Measurements from ENCODE around the gene ALG14. TPM values are rescaled to one million over a fixed set of nuclear protein-coding genes. Genes with fewer than 3 reads are reported as not detected.

Gene ALG14
- total RNA-seq, 1 donor from 2014 or later: 5.0 TPM

DNA sequence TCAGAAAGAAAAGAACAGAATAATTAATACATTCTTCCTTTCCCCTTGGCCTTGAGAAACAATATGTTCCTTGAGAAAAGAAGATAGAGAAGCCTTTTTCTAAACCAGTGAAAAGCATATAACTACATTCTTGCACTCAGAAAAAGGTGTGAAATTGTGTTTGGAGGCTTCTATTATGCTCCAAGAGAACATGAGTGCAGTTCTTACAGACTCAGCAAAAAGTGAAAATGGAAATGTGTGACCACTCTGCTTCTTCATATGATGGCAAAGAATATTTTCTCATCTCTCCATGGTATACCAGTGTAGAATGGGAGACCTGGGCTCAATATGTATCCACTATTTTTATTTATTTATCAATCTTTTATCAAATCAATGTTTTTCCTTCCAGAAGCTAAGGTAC lies 43.2 kb downstream of the ALG14 start:
- TF ChIP-seq, protein P1, sequence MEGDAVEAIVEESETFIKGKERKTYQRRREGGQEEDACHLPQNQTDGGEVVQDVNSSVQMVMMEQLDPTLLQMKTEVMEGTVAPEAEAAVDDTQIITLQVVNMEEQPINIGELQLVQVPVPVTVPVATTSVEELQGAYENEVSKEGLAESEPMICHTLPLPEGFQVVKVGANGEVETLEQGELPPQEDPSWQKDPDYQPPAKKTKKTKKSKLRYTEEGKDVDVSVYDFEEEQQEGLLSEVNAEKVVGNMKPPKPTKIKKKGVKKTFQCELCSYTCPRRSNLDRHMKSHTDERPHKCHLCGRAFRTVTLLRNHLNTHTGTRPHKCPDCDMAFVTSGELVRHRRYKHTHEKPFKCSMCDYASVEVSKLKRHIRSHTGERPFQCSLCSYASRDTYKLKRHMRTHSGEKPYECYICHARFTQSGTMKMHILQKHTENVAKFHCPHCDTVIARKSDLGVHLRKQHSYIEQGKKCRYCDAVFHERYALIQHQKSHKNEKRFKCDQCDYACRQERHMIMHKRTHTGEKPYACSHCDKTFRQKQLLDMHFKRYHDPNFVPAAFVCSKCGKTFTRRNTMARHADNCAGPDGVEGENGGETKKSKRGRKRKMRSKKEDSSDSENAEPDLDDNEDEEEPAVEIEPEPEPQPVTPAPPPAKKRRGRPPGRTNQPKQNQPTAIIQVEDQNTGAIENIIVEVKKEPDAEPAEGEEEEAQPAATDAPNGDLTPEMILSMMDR (conservative IDR thresholded peaks at IDR 0.05): no peak
- DNase-seq (ENCODE audit: extremely low spot score, unreplicated experiment): no peak
- peaks cover 3% of the 10 kb centered on the region for H3K9me3 Mint-ChIP-seq
- peaks cover 6% of the 10 kb centered on the region for H3K36me3 Mint-ChIP-seq
- no peaks in the 10 kb centered on the region for H3K27me3 Mint-ChIP-seq
- no peaks in the 10 kb centered on the region for H3K4me1 Mint-ChIP-seq (ENCODE audit: unreplicated experiment)
- H3K27ac Mint-ChIP-seq: no peak overlapping the region
- H3K4me3 Mint-ChIP-seq: no peak overlapping the region

DNA sequence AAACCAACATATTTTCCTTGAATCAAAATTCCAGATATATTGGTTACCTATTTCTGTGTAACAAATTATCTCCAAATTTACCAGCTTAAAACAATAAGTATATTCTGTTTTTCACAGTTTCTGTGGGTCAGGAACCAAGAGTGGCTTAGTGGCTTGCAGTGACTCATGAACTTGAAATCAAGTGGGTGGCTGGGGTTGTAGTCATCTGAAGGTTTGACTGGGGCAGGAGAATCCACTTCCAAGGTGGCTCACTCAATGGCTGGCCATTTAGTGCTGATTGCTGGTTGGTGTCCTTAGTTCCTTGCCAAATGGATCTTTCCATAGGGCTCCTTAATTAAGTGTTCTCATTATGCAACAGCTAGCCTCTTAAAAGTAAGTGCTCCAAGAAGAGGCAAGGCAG lies 43.8 kb downstream of the ALG14 start:
- no peaks in the 10 kb centered on the region for H3K4me1 Mint-ChIP-seq (ENCODE audit: unreplicated experiment)
- H3K27ac Mint-ChIP-seq: no peak overlapping the region
- H3K36me3 Mint-ChIP-seq: peaks cover 10% of the 10 kb centered on the region
- TF ChIP-seq, protein P1 (conservative IDR thresholded peaks at IDR 0.05): no peak
- peaks cover 5% of the 10 kb centered on the region for H3K9me3 Mint-ChIP-seq
- H3K4me3 Mint-ChIP-seq: no peak overlapping the region
- DNase-seq (ENCODE audit: extremely low spot score, unreplicated experiment): no peak
- H3K27me3 Mint-ChIP-seq: no peaks in the 10 kb centered on the region

DNA sequence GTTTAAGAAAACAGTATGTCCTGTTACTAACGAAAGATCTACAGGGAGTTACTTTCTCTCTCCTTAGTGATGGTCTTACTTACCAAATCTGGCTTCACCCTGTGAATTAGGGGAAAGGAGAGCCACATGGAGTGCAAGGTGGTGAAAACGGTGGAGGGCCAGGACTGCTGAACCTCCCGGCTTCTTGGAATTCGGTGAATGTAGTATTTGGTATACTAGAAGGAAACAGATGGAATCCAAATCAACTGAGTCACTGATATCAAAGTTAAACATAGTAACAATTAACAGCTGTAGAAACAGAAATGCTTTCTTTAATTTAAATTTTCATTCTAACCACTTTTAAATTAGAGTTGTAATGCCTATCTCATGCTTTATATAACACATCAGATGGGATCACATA lies 45.7 kb downstream of the ALG14 start:
- Mint-ChIP-seq H3K4me3 (no peak overlapping the region), H3K27ac (no peak overlapping the region), H3K36me3 (peaks cover 10% of the 10 kb centered on the region), H3K27me3 (no peaks in the 10 kb centered on the region), H3K4me1 (ENCODE audit: unreplicated experiment) (peaks cover 6% of the 10 kb centered on the region), H3K9me3 (peaks cover 5% of the 10 kb centered on the region)
- no peak for DNase-seq (ENCODE audit: extremely low spot score, unreplicated experiment)
- TF ChIP-seq, protein P1 (conservative IDR thresholded peaks at IDR 0.05): no peak

DNA sequence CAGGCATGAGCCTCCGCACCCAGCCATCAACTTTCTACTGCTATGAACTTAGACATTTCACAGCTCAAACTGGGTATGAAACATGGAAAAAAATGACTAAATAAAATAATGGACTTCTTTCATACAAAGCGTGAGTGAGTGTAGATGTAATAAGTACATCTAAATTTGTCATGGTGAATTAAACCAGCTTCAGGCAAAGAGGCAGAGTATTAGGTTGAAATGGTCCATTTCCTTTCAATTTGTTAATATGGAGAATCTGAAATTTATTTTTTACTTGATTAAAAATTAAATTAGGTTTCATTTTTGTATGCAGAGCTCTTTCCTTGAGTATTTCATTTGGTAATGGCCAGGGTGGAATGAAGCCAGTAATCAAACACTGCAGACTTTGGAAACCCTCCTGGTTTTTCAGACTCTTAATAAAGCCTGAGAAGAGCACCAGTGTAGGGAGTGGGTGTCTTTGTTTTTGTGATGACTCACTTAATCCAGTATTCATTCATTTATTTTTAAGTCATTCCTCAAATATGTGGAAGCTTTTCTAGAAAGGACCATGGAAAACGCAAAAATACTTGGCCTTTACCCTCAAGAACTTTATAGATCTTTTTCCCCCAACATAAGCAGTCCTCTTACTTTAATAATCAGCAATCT lies 49.2 kb downstream of the ALG14 start:
- TF ChIP-seq, protein P1 (conservative IDR thresholded peaks at IDR 0.05): no peak
- peaks cover 28% of the 10 kb centered on the region for H3K4me1 Mint-ChIP-seq (ENCODE audit: unreplicated experiment)
- peaks cover 5% of the 10 kb centered on the region for H3K9me3 Mint-ChIP-seq
- no peak overlapping the region for H3K4me3 Mint-ChIP-seq
- H3K36me3 Mint-ChIP-seq: peaks cover 10% of the 10 kb centered on the region
- no peak overlapping the region for H3K27ac Mint-ChIP-seq
- no peaks in the 10 kb centered on the region for H3K27me3 Mint-ChIP-seq
- no peak for DNase-seq (ENCODE audit: extremely low spot score, unreplicated experiment)

DNA sequence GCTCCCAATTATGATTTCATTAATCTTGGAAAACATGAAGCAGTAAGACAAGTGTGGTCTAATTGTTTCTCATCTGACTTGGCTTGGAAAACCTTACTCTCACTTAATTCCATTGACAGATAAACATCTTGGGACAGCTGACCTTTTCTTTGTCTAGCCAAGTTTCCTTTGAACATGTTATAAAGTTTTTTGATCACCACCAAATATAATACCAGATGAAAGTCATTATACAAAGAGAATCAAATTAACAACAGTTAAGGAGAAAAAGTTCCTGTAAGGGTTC lies 50.2 kb downstream of the ALG14 start:
- DNase-seq (ENCODE audit: extremely low spot score, unreplicated experiment): no peak
- Mint-ChIP-seq H3K4me1 (ENCODE audit: unreplicated experiment) (peaks cover 29% of the 10 kb centered on the region), H3K4me3 (no peak overlapping the region), H3K36me3 (peaks cover 5% of the 10 kb centered on the region), H3K9me3 (peaks cover 5% of the 10 kb centered on the region), H3K27ac (no peak overlapping the region), H3K27me3 (no peaks in the 10 kb centered on the region)
- TF ChIP-seq, protein P1 (conservative IDR thresholded peaks at IDR 0.05): no peak
